ENCODE measurements around the gene GCC2.
A peak's percentile ranks its signal among the peaks of the same experiment; 100 is the strongest.
"Not testable (repeated sequence)": the region's sequence is repeated elsewhere in the genome, so short reads cannot be mapped to it uniquely, and the experiment has no call there.

GCC2 gene, protein sequence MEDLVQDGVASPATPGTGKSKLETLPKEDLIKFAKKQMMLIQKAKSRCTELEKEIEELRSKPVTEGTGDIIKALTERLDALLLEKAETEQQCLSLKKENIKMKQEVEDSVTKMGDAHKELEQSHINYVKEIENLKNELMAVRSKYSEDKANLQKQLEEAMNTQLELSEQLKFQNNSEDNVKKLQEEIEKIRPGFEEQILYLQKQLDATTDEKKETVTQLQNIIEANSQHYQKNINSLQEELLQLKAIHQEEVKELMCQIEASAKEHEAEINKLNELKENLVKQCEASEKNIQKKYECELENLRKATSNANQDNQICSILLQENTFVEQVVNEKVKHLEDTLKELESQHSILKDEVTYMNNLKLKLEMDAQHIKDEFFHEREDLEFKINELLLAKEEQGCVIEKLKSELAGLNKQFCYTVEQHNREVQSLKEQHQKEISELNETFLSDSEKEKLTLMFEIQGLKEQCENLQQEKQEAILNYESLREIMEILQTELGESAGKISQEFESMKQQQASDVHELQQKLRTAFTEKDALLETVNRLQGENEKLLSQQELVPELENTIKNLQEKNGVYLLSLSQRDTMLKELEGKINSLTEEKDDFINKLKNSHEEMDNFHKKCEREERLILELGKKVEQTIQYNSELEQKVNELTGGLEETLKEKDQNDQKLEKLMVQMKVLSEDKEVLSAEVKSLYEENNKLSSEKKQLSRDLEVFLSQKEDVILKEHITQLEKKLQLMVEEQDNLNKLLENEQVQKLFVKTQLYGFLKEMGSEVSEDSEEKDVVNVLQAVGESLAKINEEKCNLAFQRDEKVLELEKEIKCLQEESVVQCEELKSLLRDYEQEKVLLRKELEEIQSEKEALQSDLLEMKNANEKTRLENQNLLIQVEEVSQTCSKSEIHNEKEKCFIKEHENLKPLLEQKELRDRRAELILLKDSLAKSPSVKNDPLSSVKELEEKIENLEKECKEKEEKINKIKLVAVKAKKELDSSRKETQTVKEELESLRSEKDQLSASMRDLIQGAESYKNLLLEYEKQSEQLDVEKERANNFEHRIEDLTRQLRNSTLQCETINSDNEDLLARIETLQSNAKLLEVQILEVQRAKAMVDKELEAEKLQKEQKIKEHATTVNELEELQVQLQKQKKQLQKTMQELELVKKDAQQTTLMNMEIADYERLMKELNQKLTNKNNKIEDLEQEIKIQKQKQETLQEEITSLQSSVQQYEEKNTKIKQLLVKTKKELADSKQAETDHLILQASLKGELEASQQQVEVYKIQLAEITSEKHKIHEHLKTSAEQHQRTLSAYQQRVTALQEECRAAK (N-terminal part only)

DNA sequence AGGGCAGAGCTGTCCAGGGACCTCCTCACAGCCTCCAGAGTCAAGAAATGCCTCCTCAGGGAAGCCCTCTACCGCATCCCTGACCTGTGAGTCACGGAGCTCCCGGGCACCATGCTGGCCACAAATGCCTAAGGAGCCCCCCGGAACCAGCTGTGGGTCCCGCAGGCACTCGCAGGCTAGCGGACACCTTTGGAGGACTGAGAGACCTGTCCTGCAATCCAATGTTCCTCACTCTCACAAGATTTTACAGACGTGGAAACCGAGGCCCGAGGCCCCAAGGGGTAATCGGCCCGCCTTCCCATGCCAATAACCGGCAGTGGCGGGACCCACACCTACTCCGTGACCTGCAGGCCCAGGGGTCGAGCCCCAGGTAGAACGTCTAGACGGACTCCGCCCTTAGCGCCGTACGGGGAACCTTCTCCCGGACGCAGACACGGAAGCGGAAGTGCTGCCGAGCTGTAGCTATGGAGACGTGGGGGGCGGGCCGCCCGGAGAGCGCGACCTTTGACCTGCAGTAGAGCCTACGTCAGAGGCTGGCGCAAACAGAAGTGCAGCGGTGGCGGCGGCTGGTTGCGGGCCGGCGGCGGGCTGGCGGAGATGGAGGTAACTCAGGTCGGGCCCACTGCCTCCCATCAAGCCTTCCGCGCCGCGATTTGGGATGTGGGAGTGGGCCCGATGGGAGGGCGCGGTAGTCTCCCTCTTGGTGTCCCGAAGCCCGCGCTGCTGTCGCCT is at the start of gene GCC2:
Gene GCC2 (plus strand): TSS at position 529 of the 732 bp plus-strand sequence. CDS start 69 bp downstream, at position 598.
- peak; percentile 73 for DNase-seq

DNA sequence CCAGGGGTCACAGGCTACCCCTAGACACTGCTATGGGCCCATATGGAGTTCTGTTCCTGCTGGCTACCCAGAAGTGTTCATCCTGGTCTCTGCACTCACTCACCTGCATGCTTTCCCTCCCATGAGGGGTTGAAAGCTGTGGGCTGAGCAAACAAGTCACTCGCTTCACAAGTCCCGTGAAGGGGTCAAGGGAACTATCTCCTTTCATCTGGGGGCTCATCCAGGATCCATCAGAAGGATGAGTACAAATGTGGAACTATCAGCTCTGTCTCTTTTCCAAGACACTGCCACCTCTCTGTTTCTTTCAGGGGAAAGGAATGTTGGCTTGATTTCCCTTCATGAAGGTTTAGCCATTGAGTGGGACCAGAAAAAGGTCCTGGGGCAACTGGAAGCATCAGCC is 49.5 kb upstream of the GCC2 start:
- no peak for DNase-seq

DNA sequence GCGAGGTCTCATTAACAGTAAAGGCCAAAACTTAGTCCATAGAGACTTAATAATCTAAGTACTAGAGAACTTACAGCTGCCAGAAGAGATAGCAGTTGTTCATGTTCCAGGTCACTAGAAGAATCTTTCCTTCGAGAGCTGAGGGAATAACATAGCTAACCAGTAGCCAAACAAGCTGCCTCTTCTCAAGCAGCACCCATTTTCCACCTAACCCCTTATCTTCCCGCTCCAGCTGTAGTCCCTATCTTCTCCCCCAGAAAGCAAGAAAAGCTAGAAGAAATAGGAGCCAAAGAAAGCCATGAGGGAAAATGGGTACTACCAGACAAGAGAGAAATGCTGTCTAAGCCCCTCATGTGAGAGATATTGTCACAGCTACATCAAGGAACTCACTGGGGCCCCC is 47.2 kb upstream of the GCC2 start:
- DNase-seq = no peak

DNA sequence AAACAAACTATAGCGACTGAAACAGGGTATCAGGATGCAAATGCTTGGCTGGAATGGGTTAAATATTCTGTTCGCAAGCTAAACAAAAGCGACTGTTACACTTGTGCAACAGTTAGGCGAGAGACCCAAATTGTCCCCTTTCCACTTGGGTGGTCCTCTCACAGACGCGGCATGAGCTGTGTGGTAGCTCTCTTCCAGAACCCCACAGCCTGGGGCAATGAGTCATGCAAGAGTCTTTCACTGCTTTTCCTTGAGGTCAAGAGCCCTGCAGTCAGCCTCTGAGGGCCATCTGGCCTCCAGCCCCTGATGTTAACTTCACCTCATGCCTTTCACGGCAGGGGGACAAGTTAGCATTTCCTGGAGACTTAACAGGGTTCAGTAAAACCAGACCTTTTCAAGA is 45.5 kb upstream of the GCC2 start:
- DNase-seq = no peak

DNA sequence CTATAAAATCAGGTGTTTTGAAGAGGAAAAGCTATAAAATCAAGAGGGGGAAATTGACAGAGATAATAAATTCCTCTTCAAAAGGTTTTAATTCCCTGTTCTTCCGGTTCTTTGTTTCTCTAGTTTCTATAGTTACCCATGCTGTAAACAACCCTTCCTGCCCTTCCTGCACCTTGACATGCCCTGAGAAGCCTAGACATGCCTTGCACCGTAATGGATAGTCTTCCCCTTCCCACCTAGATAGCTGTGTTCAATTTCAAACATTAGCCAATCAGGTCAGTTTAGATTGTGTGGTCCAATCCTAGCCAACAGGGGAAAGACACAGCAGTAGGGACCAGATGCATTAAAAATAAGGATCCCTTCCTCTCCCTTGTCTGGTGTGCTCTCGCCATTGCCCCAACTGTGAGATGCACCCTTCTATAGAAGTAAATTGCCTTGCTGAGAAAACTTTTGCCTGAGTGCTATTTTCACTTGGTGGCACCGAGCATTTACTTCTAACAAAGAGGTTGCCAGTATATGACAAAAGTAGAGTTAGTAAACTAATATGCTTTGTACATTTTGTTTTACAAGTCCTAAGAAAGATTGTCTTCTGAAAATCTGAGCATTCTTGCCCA is 44.1 kb upstream of the GCC2 start:
- no peak for DNase-seq

DNA sequence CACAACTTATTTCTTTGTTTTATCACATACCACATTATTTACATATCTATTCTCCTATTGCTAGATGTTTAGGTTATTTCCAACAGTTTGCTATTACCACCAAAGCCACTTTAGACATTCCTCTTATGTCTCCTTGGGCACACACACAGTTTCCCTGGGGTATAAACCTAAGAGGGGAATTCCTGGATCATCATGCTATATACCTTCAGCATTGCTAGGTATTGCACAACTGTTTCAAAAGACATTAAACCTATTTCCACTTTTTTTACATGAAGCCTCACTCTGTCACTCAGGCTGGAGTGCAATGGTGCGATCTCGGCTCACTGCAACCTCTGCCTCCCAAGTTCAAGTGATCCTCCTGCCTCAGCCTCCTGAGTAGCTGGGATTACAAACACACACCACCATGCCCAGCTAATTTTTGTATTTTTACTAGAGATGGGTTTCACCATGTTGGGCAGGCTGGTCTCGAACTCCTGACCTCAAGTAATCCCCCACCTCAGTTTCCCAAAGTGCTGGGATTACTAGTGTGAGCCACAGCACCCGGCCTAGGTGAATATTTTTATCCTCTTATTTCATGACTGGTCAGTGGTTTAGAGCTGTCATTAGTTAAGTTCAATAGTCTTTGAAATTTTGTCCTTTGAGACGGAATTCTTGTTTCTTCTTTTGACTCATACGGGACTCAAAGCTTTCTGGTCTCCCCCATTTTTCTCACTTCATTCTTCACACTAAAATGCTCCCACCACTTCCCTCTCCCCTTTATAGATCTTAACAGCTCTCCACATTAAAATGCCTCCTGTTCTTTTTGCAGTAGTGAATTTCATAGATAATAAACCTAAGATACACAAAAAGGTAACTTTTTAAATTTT is 40.9 kb upstream of the GCC2 start:
- no peak for DNase-seq

DNA sequence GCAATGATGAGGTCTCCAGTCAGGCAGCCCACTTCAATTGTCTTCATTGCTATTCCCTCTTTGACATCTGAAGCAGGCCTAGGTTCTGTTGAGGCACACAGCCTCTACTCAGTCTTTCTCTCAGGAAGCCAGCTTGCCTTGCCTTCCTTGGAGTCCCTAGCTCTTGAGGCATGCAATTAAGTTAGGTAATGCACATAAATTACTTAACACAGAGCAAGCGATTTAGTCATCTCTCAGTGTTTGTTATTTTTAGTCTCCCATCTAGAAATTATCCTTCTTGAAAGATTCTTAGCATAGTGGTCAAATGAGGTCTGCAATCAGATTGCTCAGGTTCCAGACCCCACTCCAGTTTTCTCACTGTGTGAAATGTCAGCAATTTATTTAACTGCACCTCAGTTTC is 39.2 kb upstream of the GCC2 start:
- no peak for DNase-seq

DNA sequence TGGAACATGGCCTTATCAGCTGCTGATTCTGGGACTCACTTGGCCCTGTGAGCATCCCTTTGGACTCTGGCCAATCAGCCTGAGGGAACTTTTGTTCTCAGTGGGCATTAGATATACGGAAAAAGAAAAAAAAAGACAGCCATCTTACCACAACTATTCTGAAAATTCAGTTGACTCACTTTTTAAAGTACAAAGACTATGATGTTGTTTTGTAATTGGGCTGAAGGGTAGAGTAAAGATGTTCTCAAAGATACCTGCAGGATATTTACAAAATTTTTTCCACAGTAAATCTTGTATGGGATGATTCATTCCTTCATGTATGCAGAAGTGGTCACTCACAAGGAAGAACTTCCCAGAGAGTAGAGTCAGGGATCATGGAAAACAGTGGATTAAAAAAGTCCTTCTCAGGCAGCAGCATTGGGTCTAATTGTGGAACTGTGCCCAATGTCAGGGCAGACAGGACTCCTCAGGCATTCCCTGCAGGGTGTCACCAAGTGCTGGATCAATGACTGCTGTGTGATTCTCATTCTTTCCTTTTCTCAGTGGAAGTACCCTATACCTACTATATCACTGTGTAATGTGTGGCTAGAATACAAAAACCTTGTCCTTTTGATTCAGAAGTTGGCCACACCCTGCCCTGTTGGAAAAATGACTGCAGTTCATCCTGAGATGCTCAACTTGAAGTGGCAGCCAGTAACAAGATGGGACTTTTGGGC is 35.9 kb upstream of the GCC2 start:
- DNase-seq = no peak

DNA sequence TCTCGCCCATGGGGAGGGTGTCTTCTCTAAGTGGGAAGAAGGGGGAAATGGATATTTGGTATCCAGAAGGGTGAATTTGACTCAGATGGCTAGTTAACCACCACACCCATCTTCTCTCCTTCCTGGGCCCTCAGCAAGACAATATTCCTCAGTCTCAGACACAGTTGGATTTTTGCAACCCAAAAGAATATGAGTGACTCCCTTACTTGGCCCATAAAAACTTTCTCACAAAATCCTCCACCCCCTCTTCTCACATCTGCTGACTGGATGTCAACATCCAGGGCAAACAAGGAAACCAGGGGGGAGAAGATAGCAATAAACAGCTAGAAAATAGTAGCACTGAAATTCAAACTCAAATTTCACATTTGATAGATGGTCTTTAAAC is 35.3 kb upstream of the GCC2 start:
- DNase-seq = no peak

DNA sequence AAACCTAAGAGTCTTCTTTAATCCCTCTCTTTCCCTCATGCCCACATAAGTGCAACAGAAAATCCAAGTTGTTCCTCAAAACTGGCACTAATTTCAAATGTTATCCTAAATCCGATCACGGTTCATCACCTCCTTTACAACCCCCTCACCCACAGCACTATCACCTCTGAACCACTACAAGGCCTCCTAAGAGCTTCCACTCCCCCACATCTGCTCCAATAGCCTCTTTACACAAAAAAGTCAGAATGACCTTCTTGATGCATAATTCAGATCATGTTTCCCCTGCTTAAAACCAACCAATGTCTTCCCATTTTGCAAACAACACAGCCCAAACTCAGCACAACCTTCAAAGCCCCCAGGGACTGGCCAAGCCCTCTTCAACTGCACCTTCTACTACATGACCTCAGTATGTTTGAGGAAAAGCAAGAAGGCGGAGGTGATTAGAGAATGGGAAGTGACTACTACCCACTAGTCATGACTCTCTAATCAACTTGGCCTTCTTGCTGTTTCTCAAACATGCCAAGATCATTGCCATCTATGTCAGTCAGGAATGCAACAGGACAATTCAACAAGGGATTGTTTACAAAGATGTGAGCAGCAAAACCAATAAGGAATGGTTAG is 34.6 kb upstream of the GCC2 start:
- DNase-seq = no peak

DNA sequence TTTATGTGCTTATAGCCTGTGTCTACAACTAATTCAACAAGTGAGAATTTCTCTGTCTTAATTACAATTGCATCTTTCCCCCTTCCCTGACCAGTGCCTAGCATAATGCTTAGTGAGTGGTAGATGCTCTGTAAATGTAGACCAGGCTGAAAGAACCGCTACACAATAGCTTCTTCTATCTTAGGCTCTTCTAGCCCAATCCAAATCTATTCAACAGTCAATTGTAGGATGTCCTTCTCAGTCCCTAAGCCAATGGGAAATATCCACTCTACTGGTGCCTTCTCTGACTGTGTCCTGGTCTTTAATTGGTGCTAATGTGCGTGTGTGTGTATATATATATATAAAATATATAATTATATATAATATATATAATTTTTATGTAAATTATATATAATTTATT is 34.1 kb upstream of the GCC2 start:
- DNase-seq = no peak

DNA sequence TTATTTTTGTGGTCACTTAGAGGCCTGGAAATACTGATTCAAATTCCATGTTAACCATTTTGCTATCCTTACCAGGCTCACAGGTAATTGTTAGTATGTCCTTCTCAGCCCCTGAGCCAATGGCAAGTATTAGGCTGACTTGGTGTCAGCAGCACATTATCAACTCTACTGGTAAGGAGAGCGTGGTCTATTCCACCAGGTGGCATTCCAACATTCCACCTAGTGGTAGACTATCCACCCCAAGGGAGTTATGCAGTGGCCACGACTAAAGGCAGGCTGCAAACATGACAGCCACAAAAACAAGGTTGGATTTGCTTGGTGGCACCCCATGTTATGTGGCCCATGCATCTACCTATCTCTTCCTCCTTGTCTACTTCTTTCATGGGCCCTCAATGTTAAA is 31.8 kb upstream of the GCC2 start:
- no peak for DNase-seq

DNA sequence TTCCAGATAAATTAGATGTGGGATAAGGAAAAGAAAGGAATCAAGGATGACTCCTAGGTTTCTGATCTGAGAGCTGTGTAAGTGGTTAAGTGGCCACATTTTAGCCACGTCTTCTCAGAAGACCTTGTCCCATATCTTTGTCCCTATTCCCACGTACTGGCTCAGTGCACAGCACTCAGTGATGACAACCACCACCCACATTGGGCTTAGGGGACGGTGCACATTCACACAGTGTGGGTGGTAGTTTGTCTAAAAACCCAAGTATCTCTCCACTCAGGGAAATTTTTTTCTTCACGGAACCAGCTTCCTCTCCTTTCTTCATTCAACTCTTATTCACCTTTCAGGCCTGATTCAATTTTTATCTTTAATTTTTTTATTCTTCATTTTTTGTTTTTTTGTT is 30.6 kb upstream of the GCC2 start:
- no peak for DNase-seq

DNA sequence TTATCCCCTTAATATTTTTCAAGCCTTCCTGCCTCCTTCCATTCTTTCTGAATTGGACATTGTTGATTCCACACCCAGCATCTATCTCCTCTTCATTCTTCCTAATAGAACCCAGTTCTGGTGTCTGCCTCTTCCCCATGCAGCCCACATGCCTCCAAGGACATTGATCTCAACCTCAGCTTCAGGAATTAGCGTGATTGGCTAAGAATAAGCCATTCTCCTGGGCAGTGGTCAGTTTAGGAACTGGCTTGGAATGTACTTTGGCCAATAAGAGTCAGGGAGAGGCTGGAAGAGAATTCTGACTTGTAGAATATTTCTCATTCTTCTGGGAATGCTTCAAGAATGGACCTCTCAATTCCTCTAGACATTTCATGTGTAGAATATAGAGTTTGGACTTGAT is 25.9 kb upstream of the GCC2 start:
- DNase-seq = no peak

DNA sequence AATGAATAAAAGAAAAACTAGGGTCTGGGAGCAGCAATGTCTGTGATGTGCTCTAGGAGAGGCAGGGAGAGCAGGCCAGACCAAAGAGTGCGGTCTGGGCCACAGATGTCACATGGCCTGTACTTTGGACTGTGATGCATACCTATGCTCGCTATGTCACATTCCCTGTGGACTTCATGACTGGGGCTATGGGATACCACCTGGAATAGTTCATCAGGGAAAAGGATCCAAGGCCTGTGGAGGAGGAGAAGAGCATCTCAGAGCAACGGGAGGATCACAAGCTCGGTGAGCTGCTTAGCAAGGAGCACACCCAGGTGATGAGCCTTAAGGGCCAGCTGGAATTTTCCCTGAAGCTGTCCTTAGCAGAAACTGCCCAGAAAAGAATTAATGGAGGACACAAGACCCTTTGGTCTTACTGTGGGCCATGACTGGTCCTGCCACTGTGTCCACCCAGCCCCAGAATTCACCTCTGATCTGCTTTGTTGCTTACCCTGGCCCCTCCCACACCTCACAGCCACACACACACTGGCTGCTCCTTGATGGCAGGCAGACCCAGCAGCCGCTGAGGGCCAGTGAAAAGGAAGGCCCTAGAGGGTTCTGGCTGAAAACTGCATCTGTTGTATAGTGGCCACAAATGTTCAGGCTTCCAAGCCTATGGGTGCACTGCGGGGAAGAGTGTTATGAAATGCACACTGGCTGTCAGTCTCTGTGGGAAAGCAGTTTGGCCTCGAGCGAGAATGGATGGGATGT is 25.3 kb upstream of the GCC2 start:
- no peak for DNase-seq

DNA sequence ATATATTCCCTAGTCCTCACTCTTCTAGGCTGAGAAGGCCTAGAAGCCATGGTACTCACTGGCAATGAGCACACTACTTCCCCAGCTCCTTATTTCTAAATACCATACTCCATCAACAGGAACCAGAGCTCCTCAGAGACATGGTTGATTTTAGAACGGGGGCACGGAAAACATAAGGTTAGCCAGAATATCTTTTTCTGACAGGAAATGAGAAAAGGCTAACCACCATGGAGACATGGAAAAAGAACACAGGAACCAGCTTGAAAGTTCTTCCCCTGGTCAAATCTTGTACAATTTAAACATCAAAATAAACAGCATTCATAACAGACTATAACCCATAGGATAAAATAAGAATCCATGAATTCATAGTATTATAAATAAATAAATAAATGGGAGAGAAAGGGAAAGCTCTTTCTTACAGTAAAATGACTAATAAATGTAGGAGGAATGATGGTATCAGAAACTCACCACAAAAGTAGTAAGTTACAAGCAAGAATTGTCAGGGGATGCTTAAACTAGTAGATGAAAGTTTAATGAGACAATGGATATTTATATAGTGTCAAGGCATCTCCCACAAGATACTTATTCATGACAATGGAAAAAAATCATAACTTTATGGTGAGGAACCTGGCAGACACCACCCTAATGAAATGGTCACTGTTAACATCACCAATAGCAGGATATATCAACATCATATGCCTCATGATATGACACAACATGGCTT is 20.6 kb upstream of the GCC2 start:
- DNase-seq = no peak

DNA sequence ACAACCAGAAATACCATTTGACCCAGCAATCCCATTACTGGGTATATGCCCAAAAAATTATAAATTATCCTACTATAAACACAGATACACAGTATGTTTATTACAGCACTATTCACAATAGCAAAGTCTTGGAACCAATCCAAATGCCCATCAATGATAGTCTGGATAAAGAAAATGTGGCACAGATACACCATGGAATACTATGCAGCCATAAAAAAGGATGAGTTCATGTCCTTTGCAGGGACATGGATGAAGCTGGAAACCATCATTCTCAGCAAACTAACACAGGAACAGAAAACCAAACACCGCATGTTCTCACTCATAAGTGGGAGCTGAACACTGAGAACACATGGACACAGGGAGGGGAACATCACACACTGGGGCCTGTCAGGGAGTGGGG is 13.4 kb upstream of the GCC2 start:
- DNase-seq = not testable (repeated sequence)

DNA sequence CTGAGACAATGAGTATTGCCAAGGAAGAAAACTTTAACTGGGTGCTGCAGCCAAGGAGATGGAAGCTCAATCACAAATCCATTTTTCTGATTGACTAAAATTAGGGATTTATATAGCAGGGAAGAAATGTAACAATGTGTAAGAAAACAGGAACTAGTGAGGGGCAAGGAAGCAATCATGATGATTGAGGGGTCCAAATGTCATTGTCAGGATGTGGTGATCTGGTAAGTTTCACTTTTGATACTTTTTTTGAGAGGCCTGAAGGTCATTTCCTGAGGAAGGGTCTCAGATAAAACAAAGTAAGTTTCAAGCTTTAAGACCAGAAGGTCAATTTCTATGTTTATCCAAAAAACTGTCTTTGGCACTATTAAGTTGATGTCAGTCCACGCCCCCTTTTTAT is 12.0 kb upstream of the GCC2 start:
- DNase-seq = no peak
